Stimulated activated CD4-positive, alpha-beta T cell treated with anti-CD3 and anti-CD28 coated beads, Interleukin-15, amount 100 ng/mL, for 1 hour (primary cell): ENCODE data around the gene ZBTB25.

Experiments
- DNase-seq, 2 donors: peaks; one replicate each; pipeline ENCODE4 v3.0.0-alpha.2; 2020; ENCODE audit warnings: low read depth in 1 of 2, low spot score in 1 of 2

Gene ZBTB25

DNA sequence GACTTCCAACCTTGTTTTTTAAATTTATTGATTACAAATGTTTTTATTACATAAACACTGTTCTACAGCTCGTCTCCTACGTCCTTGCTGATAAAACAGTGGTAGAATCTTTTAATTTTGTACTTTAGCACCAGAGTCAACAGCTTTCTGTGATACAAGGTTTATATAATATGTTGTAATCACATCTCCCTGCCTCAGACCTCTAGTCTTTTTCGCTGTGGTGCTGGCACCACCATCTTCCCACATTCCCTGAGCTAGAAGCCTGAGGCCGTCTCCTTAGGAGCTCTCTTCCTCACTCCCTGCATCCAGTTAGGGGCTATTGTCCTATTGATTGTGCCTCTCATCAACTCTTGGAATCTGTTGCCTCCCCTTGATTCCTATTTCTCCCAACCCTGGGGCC lies 98.3 kb downstream of the ZBTB25 start:
- DNase-seq = no peak

DNA sequence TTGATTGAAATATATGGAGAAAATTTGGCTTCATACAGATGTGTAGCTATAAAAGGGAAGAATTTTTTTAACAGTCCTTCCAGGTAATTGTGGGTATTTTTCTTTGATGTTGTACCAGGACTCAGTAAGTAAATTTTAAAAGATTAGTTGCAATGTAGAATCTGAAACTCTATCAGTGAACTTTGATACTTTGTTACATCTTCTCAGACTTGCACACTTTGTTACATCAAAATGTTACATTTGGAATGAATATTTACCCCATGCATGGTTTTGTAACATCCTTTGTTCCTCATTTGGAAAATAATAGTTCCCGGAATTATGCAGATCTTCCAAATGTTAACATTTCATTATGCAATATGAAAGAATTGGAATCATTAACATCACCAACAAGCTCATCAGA lies 101.7 kb downstream of the ZBTB25 start:
- no peak for DNase-seq

DNA sequence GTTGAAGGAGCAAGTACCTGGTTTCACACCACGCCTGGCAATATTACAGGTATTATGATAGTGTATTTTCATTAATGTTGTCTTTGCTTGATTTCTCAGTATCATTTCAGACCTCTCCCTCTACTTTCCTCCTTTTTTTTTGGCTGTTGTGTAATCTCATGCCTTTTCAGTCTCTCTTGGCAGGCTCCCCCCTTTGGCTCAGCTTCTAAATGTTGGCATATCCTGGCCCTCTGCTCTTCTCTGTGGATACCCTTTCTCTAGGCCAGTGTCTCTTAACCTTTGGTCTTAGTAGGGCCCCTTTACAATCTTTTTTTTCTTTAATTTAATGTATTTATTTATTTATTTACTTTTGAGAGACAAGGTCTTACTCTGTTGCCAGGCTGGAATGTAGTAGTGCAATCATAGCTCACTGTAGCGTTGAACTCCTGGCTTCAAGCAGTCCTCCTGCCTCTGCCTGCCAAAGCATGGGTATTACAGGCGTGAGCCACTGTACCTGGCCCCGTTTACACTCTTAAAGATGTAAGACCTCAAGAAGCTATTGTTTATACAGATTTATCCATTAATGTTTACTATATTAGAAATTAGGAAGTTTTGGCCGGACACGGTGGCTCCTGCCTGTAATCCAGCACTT lies 102.7 kb downstream of the ZBTB25 start:
- no peak for DNase-seq
